HCT116 (cell line): Measurements from ENCODE around the gene DLL1. TPM values are rescaled to one million over a fixed set of nuclear protein-coding genes. Genes with fewer than 3 reads are reported as not detected.

Experiments used
- ATAC-seq: fragments of 200-7000 bp; cut with Tn5 transposase; 2 replicates; pipeline ENCODE4 v1.9.1; 2020; ENCODE audit warnings: mild to moderate bottlenecking, moderate library complexity
- BruUV-seq: library from RNA; stranded (reverse); fragments of 400-500 nt; replicated peaks from 2 replicates; lab custom pipeline; 2021; lab: Mats Ljungman, UMichigan
- CTCF ChIA-PET: fragments of 300-600 bp; sonication (Branson Sonifier 250); formaldehyde crosslinking; loops from one replicate; lab custom pipeline; 2021; ENCODE audit warnings: antibody characterized with exemption; lab: Charles Lee
- POLR2A ChIA-PET: fragments of 300-600, 350-600 bp; sonication (Branson Sonifier 250); formaldehyde crosslinking; loops from one replicate; lab custom pipeline; 2021; ENCODE audit warnings: antibody characterized with exemption; lab: Charles Lee
- RAD21 ChIA-PET, 2 experiments: fragments of 300-600 bp; sonication (Branson Sonifier 250); formaldehyde crosslinking; loops; one replicate each; lab custom pipeline; 2023; ENCODE audit warnings: low total read pairs in 2 of 2; ENCODE audit not compliant: uncharacterized antibody in 2 of 2, unreplicated experiment in 2 of 2, low non-redundant PET in 1 of 2; lab: Charles Lee
- DNase-seq: peaks from one replicate; pipeline ENCODE4 v3.0.0-alpha.2; 2010; ENCODE audit warnings: low read depth, low spot score
- H2AFZ ChIP-seq: fragments of 200-600 bp; shearing (Covaris generic), sonication (generic); 2 replicates; pipeline ENCODE4 v1.6.1; 2017; ENCODE audit warnings: low read depth, mixed run types, mixed read lengths, antibody characterized with exemption, low read length; ENCODE audit not compliant: poor library complexity, severe bottlenecking
- H3K27ac ChIP-seq: 2 replicates; pipeline ENCODE4 v1.5.1; 2012; ENCODE audit warnings: low read depth, low read length
- H3K27me3 ChIP-seq: fragments of 200-600 bp; sonication (generic); 2 replicates; pipeline ENCODE4 v1.6.1; 2016; ENCODE audit warnings: mixed run types, low read length, mixed read lengths; ENCODE audit not compliant: insufficient read depth
- H3K36me3 ChIP-seq, 2 experiments: fragments of 200-500 bp in 1 of 2; fragments of 200-600 bp in 1 of 2; sonication (Bioruptor generic) in 1 of 2; sonication (generic) in 1 of 2; 2 replicates each; pipeline versions ENCODE4 v1.5.1 to v1.6.1; 2014 to 2016; ENCODE audit warnings: low read length in 2 of 2, inconsistent platforms in 1 of 2, mixed read lengths in 1 of 2, mixed run types in 1 of 2; ENCODE audit not compliant: insufficient read depth in 2 of 2, control insufficient read depth in 1 of 2
- H3K4me1 ChIP-seq, 2 experiments: fragments of 200-600 bp in 1 of 2; sonication (generic) in 1 of 2; 2 replicates each; pipeline versions ENCODE4 v1.5.1 to v1.6.1; 2012 to 2017; ENCODE audit warnings: low read length in 2 of 2, inconsistent platforms in 1 of 2, mild to moderate bottlenecking in 1 of 2, mixed read lengths in 1 of 2, mixed run types in 1 of 2, moderate library complexity in 1 of 2; ENCODE audit not compliant: insufficient read depth in 2 of 2, control insufficient read depth in 1 of 2
- H3K4me2 ChIP-seq: fragments of 200-600 bp; sonication (generic); 2 replicates; pipeline ENCODE4 v1.6.1; 2017; ENCODE audit warnings: mixed run types, low read length, mixed read lengths
- H3K4me3 ChIP-seq, 2 experiments: fragments of 200-600 bp in 1 of 2; sonication (generic) in 1 of 2; replicated peaks in 1 of 2; 2 replicates each; pipeline ENCODE4 v1.5.1; 2011 to 2016; ENCODE audit warnings: low read length in 2 of 2, control low read depth in 1 of 2, low read depth in 1 of 2, mild to moderate bottlenecking in 1 of 2, mixed read lengths in 1 of 2, mixed run types in 1 of 2
- H3K79me2 ChIP-seq: fragments of 200-600 bp; sonication (generic); 2 replicates; pipeline ENCODE4 v1.6.1; 2017; ENCODE audit warnings: mild to moderate bottlenecking, mixed run types, low read length, moderate library complexity, mixed read lengths; ENCODE audit not compliant: insufficient read depth
- H3K9ac ChIP-seq: fragments of 200-600 bp; sonication (generic); 2 replicates; pipeline ENCODE4 v1.6.1; 2016; ENCODE audit warnings: low read length, mixed read lengths
- H3K9me2 ChIP-seq: fragments of 200-600 bp; sonication (generic), shearing (Covaris generic); 2 replicates; pipeline ENCODE4 v1.6.1; 2017; ENCODE audit warnings: mixed run types, mild to moderate bottlenecking, moderate library complexity; ENCODE audit not compliant: insufficient read depth
- H3K9me3 ChIP-seq, 2 experiments: fragments of 200-500 bp in 1 of 2; fragments of 200-600 bp in 1 of 2; sonication (Bioruptor generic) in 1 of 2; sonication (generic) in 1 of 2; 2 replicates each; pipeline ENCODE4 v1.6.1; 2014 to 2017; ENCODE audit warnings: low read length in 2 of 2, mixed read lengths in 2 of 2, inconsistent platforms in 1 of 2, low read depth in 1 of 2, mild to moderate bottlenecking in 1 of 2, mixed run types in 1 of 2, moderate library complexity in 1 of 2; ENCODE audit not compliant: control insufficient read depth in 1 of 2, insufficient read depth in 1 of 2
- H4K20me1 ChIP-seq: fragments of 200-600 bp; sonication (generic), shearing (Covaris generic); 2 replicates; pipeline ENCODE4 v1.6.1; 2017; ENCODE audit warnings: mixed run types, mild to moderate bottlenecking, moderate library complexity; ENCODE audit not compliant: insufficient read depth
- CBX3 ChIP-seq: IDR thresholded peaks from 2 replicates; pipeline ENCODE4 v1.6.1; 2012; ENCODE audit warnings: low read depth
- CEBPB ChIP-seq: IDR thresholded peaks from 2 replicates; pipeline ENCODE4 v1.6.1; 2012; ENCODE audit warnings: low read depth
- ELF1 ChIP-seq: IDR thresholded peaks from 2 replicates; pipeline ENCODE4 v1.6.1; 2012; ENCODE audit warnings: low read depth, borderline replicate concordance
- EZH2 ChIP-seq: fragments of 200-600 bp; sonication (generic); IDR thresholded peaks from 2 replicates; pipeline ENCODE4 v1.6.1; 2017; ENCODE audit warnings: antibody characterized with exemption, mixed run types
- FOSL1 ChIP-seq: IDR thresholded peaks from 2 replicates; pipeline ENCODE4 v1.6.1; 2012; ENCODE audit warnings: low read depth
- POLR2AphosphoS5 ChIP-seq: IDR thresholded peaks from 2 replicates; pipeline ENCODE4 v1.6.1; 2011; ENCODE audit warnings: mild to moderate bottlenecking, low read depth, low read length, moderate library complexity
- RAD21 ChIP-seq: IDR thresholded peaks from 2 replicates; pipeline ENCODE4 v1.6.1; 2012; ENCODE audit warnings: low read depth, mild to moderate bottlenecking
- SIN3A ChIP-seq: IDR thresholded peaks from 2 replicates; pipeline ENCODE4 v1.6.1; 2012; ENCODE audit warnings: low read depth
- SP1 ChIP-seq: IDR thresholded peaks from 2 replicates; pipeline ENCODE4 v1.6.1; 2012; ENCODE audit warnings: low read depth
- SRF ChIP-seq: IDR thresholded peaks from 2 replicates; pipeline ENCODE4 v1.6.1; 2012; ENCODE audit warnings: low read depth
- TCF7L2 ChIP-seq: IDR thresholded peaks from 2 replicates; pipeline ENCODE4 v1.7.0; 2011; ENCODE audit warnings: borderline replicate concordance, inconsistent platforms; ENCODE audit not compliant: insufficient read depth, insufficient read length; ENCODE audit errors: extremely low read depth
- ZFX ChIP-seq: fragments of 450-650 bp; IDR thresholded peaks from 2 replicates; pipeline ENCODE4 v1.6.1; 2017
- ZNF274 ChIP-seq: fragments of 200-500 bp; sonication (Bioruptor generic); IDR thresholded peaks from 2 replicates; pipeline ENCODE4 v1.6.1; 2014; ENCODE audit warnings: mild to moderate bottlenecking, low read depth, low read length, inconsistent platforms
- intact Hi-C: fragments of 100-400 bp; cut with micrococcal nuclease; formaldehyde crosslinking; loops from 2 replicates; pipeline ENCODE4 v1.10.0; 2022
- total RNA-seq: library from RNA; stranded (reverse); gene quantifications from one replicate; pipeline ENCODE4 v1.2.1, GENCODE V29; 2021; ENCODE audit not compliant: unreplicated experiment
- TF ChIP-seq, protein P1 (sequence below): IDR thresholded peaks from 2 replicates; pipeline ENCODE4 v1.6.1; 2012; ENCODE audit warnings: low read depth
- TF ChIP-seq, protein P2 (sequence below), 3 experiments: fragments of 200-600 bp in 1 of 3; sonication (generic) in 1 of 3; IDR thresholded peaks in 2 of 3; conservative IDR thresholded peaks in 1 of 3; 2 replicates each; pipeline ENCODE4 v1.5.1; 2012 to 2017; ENCODE audit warnings: low read depth in 2 of 3, low read length in 2 of 3, antibody characterized with exemption in 1 of 3, borderline replicate concordance in 1 of 3, control low read depth in 1 of 3, mild to moderate bottlenecking in 1 of 3, mixed read lengths in 1 of 3, mixed run types in 1 of 3, moderate library complexity in 1 of 3; ENCODE audit not compliant: insufficient read depth in 1 of 3
- TF ChIP-seq, protein P3 (sequence below): IDR thresholded peaks from 2 replicates; pipeline ENCODE4 v1.6.1; 2012

Gene DLL1
- total RNA-seq, 1 experiment from 2014 or later = 5.3 TPM

DNA sequence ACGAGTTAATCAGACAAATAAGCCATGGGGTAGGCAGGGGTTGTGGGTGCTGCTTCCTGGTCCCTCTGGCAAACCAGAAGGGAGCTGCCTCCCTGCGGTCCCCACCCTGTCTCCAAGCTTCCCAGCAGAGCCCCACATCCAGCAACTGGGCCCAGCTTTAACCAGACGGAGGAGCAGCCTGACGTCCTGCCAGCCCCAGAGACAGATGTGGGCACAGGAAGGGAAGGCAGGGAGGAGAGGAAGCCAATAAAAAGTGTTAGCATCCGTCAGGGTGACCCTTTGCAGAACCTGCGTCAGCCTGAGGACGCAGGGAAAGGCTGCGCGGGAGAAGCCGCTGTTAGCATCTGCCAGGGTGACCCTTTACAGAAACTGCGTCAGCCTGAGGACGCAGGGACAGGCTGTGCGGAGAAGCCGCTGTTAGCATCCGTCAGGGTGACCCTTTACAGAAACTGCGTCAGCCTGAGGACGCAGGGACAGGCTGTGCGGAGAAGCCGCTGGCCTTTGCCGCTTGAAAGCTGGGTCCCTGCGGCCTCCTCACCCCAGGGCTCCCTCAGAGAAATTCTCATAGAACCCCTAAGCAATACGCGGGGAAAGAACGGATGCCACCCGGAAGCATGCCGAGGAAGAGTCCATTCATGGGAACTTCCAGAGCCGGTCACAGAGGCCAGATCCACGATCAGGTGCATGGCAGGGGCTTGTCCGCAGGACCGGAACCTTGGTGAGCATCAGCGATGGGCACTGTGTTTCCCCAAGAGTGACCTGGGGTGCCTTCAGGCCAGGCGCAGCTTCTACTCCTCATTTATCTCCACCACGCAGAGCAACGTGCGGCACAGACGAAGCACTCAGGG, 15.9 kb downstream of the DLL1 start:
- intact Hi-C loops = no loop called here
- BruUV-seq = no TSS peak

More for the DNA sequence above, 15.9 kb downstream of the DLL1 start:
- Histone ChIP-seq H3K9ac (no peak overlapping the region), H3K27ac (no peak overlapping the region), H3K9me2 (no peaks in the 10 kb centered on the region), H2AFZ (no peak overlapping the region), H3K4me3 (no peak overlapping the region), H3K9me3 (no peaks in the 10 kb centered on the region), H3K36me3 (no peaks in the 10 kb centered on the region), H3K79me2 (no peaks in the 10 kb centered on the region), H3K4me1 (peaks cover 0 to 2% of the 10 kb centered on the region in 2 experiments; a peak in 2 of 4 replicates), H3K4me2 (no peak overlapping the region), H4K20me1 (no peaks in the 10 kb centered on the region), H3K27me3 (no peaks in the 10 kb centered on the region)
- ChIA-PET RAD21 (no interaction called here), POLR2A (no interaction called here), CTCF (no interaction called here)
- ATAC-seq (no peak), DNase-seq (no peak)
- TF ChIP-seq, protein P1, sequence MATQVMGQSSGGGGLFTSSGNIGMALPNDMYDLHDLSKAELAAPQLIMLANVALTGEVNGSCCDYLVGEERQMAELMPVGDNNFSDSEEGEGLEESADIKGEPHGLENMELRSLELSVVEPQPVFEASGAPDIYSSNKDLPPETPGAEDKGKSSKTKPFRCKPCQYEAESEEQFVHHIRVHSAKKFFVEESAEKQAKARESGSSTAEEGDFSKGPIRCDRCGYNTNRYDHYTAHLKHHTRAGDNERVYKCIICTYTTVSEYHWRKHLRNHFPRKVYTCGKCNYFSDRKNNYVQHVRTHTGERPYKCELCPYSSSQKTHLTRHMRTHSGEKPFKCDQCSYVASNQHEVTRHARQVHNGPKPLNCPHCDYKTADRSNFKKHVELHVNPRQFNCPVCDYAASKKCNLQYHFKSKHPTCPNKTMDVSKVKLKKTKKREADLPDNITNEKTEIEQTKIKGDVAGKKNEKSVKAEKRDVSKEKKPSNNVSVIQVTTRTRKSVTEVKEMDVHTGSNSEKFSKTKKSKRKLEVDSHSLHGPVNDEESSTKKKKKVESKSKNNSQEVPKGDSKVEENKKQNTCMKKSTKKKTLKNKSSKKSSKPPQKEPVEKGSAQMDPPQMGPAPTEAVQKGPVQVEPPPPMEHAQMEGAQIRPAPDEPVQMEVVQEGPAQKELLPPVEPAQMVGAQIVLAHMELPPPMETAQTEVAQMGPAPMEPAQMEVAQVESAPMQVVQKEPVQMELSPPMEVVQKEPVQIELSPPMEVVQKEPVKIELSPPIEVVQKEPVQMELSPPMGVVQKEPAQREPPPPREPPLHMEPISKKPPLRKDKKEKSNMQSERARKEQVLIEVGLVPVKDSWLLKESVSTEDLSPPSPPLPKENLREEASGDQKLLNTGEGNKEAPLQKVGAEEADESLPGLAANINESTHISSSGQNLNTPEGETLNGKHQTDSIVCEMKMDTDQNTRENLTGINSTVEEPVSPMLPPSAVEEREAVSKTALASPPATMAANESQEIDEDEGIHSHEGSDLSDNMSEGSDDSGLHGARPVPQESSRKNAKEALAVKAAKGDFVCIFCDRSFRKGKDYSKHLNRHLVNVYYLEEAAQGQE = no peak
- TF ChIP-seq SRF (no peak), SIN3A (no peak), SP1 (no peak), CEBPB (no peak), CBX3 (no peak), RAD21 (no peak), TCF7L2 (no peak), ZFX (no peak), POLR2AphosphoS5 (no peak), FOSL1 (no peak), EZH2 (no peak), ZNF274 (no peak), ELF1 (no peak)
- TF ChIP-seq, protein P2, sequence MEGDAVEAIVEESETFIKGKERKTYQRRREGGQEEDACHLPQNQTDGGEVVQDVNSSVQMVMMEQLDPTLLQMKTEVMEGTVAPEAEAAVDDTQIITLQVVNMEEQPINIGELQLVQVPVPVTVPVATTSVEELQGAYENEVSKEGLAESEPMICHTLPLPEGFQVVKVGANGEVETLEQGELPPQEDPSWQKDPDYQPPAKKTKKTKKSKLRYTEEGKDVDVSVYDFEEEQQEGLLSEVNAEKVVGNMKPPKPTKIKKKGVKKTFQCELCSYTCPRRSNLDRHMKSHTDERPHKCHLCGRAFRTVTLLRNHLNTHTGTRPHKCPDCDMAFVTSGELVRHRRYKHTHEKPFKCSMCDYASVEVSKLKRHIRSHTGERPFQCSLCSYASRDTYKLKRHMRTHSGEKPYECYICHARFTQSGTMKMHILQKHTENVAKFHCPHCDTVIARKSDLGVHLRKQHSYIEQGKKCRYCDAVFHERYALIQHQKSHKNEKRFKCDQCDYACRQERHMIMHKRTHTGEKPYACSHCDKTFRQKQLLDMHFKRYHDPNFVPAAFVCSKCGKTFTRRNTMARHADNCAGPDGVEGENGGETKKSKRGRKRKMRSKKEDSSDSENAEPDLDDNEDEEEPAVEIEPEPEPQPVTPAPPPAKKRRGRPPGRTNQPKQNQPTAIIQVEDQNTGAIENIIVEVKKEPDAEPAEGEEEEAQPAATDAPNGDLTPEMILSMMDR (IDR thresholded peaks at IDR 0.05 in 2 of 3, conservative IDR thresholded peaks at IDR 0.05 in 1 of 3; ENCODE audit: borderline replicate concordance in 1 of 3, insufficient read depth in 1 of 3, low read depth in 2 of 3, low read length in 2 of 3) = no peak
- TF ChIP-seq, protein P3, sequence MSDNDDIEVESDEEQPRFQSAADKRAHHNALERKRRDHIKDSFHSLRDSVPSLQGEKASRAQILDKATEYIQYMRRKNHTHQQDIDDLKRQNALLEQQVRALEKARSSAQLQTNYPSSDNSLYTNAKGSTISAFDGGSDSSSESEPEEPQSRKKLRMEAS = no peak
